ENCODE measurements around the gene ATF5.

ATF5 gene

GRCh38 chr19:49894879-49895565, 34.0 kb upstream of the ATF5 start:
- DNase-seq (ENCODE audit: low read depth in 2 of 2) = peak in 1 of 2 donors; percentile 29

- peak; percentile 25 to 34 for DNase-seq (ENCODE audit: low read depth in 2 of 2)
Measured at GRCh38 chr19:49895566-49896297, 33.3 kb upstream of the ATF5 start.

GRCh38 chr19:49896863-49897621, 32.0 kb upstream of the ATF5 start, which contains the start of gene IL4I1:
Gene IL4I1, minus strand, starts transcription at chr19:49896887. Its CDS starts 727 bp downstream, at chr19:49896160.
- peak in 1 of 2 donors; percentile 56 for DNase-seq (ENCODE audit: low read depth in 2 of 2)

GRCh38 chr19:49904136-49904535, 24.9 kb upstream of the ATF5 start:
- DNase-seq (ENCODE audit: low read depth in 2 of 2) = no peak

GRCh38 chr19:49906879-49907564, 22.0 kb upstream of the ATF5 start:
- DNase-seq (ENCODE audit: low read depth in 2 of 2) = no peak

- DNase-seq (ENCODE audit: low read depth in 2 of 2) = no peak
Measured at GRCh38 chr19:49907745-49908446, 21.1 kb upstream of the ATF5 start.

GRCh38 chr19:49908480-49909420, 20.3 kb upstream of the ATF5 start:
- DNase-seq (ENCODE audit: low read depth in 2 of 2) = no peak

- no peak for DNase-seq (ENCODE audit: low read depth in 2 of 2)
Measured at GRCh38 chr19:49910179-49910578, 18.8 kb upstream of the ATF5 start.

GRCh38 chr19:49911381-49912145, 17.4 kb upstream of the ATF5 start:
- no peak for DNase-seq (ENCODE audit: low read depth in 2 of 2)

GRCh38 chr19:49912965-49913685, 15.9 kb upstream of the ATF5 start:
- DNase-seq (ENCODE audit: low read depth in 2 of 2) = no peak

GRCh38 chr19:49913720-49914119, 15.3 kb upstream of the ATF5 start:
- no peak for DNase-seq (ENCODE audit: low read depth in 2 of 2)

- no peak for DNase-seq (ENCODE audit: low read depth in 2 of 2)
Measured at GRCh38 chr19:49915271-49915670, 13.7 kb upstream of the ATF5 start.

- no peak for DNase-seq (ENCODE audit: low read depth in 2 of 2)
Measured at GRCh38 chr19:49916839-49917733, 11.9 kb upstream of the ATF5 start.

- no peak for DNase-seq (ENCODE audit: low read depth in 2 of 2)
Measured at GRCh38 chr19:49918089-49918488, 10.9 kb upstream of the ATF5 start.

GRCh38 chr19:49920624-49921363, 8.2 kb upstream of the ATF5 start:
- no peak for DNase-seq (ENCODE audit: low read depth in 2 of 2)

- DNase-seq (ENCODE audit: low read depth in 2 of 2) = no peak
Measured at GRCh38 chr19:49921871-49922795, 6.9 kb upstream of the ATF5 start.
